Measurements from ENCODE around the gene HLCS.

HLCS gene

GRCh38 chr21:36713746-36714145, 252.7 kb downstream of the HLCS start:
- DNase-seq: no peak

- no peak for DNase-seq
Measured at GRCh38 chr21:36710729-36711048, 255.8 kb downstream of the HLCS start.

DNA sequence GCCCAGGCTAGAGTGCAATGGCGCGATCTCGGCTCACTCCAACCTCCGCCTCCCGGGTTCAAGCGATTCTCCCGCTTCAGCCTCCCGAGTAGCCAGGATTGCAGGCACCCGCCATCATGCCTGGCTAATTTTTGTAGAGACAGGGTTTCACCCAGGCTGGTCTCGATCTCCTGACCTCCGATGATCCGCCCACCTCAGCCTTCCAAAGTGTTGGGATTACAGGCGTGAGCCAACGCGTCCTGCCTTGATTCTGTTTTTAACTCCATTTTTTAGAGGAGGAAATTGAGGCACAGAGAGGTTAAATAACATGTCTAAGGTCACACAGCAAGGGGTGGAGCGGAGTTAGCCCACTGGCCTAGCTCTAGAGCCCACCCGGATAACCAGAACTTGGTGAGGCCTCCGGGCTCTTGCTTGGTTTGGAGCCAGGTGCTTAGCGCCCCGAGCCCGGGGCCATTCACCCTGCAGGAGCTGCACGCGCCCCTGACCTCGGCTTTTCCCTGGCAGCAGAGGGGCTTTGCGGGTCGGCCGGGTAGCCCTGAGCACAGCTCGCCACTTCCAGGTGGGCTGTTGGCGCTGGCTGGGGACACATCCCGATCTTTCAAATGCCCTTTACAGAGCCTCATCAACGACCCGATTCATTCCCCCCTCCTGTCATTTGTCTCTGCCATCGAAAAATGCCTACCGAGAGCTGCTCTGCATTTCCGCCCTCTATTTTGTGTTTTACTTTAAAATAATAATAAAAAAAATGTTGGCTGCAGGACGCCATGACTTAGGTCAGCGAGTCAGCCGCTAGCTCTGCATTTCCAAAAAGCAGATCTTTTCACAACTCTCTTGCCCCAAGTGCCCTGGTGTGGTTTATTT, 256.4 kb downstream of the HLCS start:
- DNase-seq: no peak

GRCh38 chr21:36709030-36709867, 257.2 kb downstream of the HLCS start:
- DNase-seq: no peak

GRCh38 chr21:36708286-36709029, 258.0 kb downstream of the HLCS start:
- no peak for DNase-seq

GRCh38 chr21:36707763-36708285, 258.6 kb downstream of the HLCS start:
- no peak for DNase-seq

DNA sequence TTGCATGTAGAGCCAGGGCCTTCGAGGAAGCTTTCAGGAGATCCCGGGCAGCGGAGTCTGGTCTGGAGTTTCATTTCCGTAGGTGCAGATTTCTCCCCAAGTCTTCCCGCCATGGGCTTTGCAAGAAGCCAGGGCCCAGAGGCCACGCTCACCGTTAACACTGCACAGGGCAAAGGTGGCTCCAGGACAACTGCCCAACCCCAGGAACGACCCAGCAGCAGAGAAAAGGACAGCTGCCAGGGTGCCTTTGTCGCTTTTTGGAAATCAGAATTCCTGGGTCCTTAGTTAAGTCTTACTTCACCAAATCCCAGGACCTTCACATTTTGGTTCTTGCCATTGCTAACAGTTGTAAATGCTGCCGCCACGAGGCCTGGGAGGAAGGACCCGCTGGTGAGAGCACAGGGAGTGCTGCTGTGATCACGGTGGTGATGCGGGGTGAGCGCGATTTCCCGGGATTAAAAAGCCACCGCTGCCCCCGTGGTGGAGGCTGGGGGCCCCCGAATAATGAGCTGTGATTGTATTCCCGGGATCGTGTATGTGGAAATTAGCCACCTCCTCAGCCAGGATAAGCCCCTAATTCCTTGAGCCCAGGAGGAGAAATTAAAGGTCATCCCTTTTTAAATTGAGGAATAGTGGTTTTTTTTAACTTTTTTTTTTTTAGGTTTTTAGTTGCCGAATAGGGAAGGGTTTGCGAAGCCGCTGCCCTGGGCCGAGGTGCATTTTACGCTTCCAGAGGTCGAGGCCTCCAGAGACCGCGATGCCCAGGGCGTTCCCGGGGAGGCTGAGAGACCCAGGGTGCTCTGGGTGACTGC, 259.3 kb downstream of the HLCS start:
- no peak for DNase-seq

DNA sequence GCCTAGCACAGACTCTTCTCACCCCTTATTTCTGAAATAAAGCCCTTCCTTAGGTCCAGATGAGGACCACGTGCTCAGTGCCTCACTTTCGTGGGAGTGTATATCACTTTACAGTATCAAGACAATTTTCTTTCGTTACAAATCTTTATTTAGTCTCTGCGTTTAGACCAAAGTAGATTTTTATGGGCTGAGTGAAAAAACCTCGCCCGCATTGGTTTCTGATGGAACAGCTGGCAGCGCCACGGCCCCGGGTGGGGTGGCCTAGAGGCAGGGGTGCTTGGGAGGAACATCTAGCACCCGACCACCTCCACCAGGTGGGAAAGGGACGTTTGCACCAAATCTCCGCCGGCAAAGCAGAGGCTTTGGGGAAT, 260.0 kb downstream of the HLCS start:
- DNase-seq: no peak

DNA sequence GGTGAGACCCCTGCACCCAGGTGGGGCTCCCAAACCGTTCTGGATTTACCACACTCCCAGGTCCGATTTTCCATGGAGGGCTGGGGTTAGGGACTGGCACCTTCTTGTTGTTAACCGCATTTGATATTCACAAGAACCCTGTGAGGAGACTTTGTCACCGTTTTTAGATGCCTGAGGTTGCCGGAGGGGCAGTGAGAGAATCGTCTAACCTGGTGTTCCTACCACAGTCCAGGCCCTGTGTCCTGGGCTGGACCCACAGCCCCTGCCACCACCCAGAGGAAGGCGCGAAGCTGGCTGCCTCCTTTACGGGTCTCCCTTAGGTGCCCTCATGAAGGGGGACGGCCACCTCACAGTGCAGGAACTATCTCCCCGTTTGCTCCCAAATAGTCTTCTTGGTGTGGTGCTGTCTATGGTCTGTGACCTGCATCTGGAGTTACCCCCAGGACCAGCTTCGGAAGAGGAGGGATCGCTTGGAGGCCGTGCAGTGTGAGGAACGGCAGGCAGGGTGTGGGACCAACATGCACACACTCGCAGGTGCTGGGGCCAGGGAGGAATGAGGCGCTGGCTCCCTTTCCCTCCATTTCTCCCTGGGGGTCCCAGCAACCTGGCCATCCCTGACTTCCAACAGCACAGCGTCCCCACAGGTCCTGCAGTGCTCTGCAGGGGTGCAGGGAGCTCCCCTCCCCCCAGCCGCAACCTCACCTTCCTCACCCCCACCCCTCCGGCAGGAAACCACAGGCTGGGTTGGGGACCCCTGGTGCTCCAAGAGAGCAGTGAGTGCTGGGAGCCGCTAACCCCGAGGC, 260.6 kb downstream of the HLCS start:
- DNase-seq: no peak

- no peak for DNase-seq
Measured at GRCh38 chr21:36704958-36705678, 261.4 kb downstream of the HLCS start.

GRCh38 chr21:36704281-36704957, 262.1 kb downstream of the HLCS start:
- no peak for DNase-seq

DNA sequence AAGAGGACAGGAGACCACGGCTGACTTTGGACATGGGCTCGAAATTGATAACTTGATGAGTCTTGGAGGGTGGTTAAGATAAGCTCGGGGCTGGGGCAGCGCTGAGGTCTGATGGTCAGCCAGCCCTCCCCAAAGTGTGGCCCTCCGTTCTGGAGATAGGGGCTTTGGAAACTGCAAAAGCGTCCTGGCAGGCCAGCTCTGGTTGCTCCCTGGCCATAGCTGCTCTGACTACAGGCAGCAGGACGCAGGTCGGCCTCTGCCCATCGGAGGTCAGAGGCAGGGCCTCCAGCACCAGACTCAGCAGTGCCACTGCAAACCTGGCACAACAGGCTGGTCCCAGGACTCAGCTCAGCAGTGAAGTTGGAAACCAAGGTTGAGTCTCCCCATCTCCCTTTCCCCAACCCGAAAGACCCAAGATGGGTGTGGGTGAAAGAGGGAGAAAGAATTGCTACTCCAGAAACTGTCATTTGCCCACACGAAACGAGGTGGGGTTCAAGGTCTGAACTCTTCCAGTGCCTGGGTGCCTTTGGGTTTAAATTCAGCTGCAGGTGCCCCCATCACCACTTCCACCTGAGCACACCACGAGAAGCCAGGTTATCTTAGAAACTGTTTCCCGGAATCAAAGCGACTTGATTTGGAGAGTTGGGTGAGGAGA, 262.7 kb downstream of the HLCS start:
- no peak for DNase-seq

GRCh38 chr21:36703123-36703522, 263.3 kb downstream of the HLCS start:
- DNase-seq: no peak

DNA sequence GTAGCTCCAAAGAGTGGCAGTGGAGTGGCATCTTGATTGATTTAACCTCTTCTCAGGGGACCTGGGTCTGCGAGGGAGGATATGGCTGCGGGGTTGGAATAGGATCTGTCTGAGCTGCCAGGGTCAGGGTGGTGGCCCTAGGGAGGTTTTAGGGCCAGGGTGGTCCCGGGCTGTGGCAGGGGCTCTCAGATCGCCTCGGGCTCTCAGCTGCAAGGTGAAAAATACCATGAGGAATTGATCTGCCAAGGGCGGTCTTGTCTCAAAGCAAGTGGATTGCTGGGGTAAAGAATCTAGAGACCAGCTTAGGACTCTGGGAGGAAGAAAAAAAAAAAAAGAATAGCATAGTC, 263.9 kb downstream of the HLCS start:
- no peak for DNase-seq

- no peak for DNase-seq
Measured at GRCh38 chr21:36701756-36702621, 264.5 kb downstream of the HLCS start.

DNA sequence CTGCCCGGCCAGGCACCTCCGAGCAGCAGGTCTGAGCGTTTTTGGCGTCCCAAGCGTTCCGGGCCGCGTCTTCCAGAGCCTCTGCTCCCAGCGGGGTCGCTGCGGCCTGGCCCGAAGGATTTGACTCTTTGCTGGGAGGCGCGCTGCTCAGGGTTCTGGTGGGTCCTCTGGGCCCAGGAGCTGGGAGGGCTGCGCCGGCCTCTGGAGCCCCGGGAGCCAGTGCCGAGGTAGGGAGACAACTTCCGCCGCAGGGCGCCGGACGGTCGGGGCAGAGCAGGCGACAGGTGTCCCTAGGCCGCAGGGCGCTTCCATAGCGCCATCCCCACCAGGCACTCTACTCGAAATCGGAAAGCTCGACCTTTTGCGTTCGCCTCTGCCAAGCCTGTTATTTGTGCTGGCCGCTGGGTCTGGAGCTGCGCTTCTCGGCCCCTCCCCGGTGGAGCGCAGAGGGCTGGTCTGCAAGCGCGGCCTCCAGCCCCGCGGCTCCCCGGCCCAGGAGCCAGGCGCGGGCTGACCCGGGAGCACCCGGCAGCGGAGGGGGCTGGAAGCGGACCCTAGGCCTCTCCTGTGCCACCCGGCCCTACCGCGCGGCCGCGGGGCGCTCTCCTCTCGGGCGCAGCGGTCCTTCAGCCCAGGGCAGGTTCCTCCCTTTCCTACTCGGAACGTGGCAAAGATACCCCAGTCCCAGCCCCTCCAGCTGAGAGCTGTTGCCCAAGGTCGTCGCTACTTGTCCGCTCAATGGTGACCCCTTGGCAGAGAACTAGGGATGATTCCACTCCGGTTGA, 265.3 kb downstream of the HLCS start:
- no peak for DNase-seq

Data from COR-L47 (cell line).